Measurements from ENCODE around the gene RTTN.

Gene RTTN

DNA sequence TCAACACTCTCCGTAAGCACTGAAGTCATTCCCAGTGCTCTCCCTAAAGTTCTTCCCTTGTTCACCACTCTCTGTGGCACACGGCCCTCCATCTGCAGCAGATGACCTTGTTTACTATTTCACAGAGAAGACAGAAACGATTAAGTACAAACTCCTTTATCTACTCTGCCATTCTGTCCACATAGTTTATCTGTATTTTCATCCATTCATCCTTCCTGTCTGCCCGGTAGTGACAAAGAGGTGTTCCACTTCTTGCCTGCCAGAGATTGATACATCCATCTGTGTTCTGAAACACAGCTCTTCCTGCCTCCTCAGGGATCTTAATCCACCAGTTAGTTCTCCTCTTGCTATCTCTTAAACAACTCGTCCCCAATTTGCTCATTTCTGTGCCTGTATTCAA is 179.9 kb downstream of the RTTN start:
- TF ChIP-seq, protein P1, sequence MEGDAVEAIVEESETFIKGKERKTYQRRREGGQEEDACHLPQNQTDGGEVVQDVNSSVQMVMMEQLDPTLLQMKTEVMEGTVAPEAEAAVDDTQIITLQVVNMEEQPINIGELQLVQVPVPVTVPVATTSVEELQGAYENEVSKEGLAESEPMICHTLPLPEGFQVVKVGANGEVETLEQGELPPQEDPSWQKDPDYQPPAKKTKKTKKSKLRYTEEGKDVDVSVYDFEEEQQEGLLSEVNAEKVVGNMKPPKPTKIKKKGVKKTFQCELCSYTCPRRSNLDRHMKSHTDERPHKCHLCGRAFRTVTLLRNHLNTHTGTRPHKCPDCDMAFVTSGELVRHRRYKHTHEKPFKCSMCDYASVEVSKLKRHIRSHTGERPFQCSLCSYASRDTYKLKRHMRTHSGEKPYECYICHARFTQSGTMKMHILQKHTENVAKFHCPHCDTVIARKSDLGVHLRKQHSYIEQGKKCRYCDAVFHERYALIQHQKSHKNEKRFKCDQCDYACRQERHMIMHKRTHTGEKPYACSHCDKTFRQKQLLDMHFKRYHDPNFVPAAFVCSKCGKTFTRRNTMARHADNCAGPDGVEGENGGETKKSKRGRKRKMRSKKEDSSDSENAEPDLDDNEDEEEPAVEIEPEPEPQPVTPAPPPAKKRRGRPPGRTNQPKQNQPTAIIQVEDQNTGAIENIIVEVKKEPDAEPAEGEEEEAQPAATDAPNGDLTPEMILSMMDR (IDR thresholded peaks at IDR 0.05; ENCODE audit: control insufficient read depth, insufficient read depth, low read depth, low read length, missing control alignments) = no peak
- DNase-seq (ENCODE audit: low read depth) = no peak
- no peak overlapping the region for H3K4me3 ChIP-seq (ENCODE audit: control insufficient read depth, low read depth, low read length)

DNA sequence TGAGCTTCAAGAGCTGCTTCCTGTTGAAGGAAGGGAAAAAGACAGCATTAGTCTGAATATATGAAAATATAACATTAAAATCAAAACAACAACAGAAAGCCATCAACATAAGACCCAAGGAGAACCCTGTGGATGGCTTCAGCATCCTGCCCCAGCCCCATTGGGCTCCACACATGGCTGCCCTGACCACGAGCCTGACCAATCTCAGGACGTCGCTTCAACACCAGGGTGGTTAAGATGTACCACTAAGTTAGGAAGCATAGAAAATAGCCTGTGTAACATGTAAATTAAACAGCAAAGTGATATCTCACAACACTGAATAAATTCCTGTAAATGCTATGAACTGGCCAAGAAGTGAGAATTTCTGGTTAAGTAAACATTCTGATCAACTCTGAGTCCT is 180.7 kb downstream of the RTTN start:
- DNase-seq (ENCODE audit: low read depth) = no peak
- no peak overlapping the region for H3K4me3 ChIP-seq (ENCODE audit: control insufficient read depth, low read depth, low read length)
- TF ChIP-seq, protein P1 (IDR thresholded peaks at IDR 0.05; ENCODE audit: control insufficient read depth, insufficient read depth, low read depth, low read length, missing control alignments) = no peak

DNA sequence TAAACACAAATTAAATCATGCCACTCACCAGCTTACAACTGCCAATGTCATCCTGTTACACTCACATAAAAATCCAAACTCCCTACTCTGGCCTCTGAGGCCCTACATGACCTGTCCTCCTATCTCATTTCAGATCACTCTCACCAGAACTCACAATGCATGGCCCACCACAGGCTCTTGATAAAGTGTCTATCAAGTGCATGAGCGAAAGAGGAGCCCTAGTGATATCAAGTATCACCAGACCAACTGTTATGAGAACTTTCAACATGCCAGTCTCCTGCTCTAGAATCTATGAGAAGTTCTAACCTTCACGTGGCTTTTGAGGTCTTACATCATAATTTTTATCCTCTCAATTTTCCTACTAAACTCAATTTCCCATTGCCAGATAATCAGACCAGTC is 181.4 kb downstream of the RTTN start:
- TF ChIP-seq, protein P1 (IDR thresholded peaks at IDR 0.05; ENCODE audit: control insufficient read depth, insufficient read depth, low read depth, low read length, missing control alignments) = no peak
- H3K4me3 ChIP-seq (ENCODE audit: control insufficient read depth, low read depth, low read length) = no peak overlapping the region
- no peak for DNase-seq (ENCODE audit: low read depth)

DNA sequence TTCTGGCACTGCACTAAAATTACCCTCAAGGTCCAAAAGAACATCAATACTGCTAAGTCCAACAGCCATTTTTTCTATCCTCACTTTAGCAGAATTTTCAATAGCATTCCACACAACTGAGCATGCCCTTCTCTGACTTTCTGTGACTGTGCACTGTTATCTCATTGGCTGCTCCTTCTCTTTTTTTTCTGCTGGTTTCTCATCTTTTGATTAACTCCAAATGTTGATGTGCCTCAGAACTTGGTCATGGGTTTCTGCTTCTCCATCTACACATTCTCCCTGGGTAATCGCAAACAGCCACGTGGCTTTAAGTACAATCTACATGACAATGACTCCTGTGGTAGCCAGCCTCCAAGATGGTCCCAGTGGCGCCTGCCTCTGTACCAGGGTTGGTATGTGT is 182.9 kb downstream of the RTTN start:
- no peak overlapping the region for H3K4me3 ChIP-seq (ENCODE audit: control insufficient read depth, low read depth, low read length)
- DNase-seq (ENCODE audit: low read depth) = no peak
- TF ChIP-seq, protein P1 (IDR thresholded peaks at IDR 0.05; ENCODE audit: control insufficient read depth, insufficient read depth, low read depth, low read length, missing control alignments) = no peak

DNA sequence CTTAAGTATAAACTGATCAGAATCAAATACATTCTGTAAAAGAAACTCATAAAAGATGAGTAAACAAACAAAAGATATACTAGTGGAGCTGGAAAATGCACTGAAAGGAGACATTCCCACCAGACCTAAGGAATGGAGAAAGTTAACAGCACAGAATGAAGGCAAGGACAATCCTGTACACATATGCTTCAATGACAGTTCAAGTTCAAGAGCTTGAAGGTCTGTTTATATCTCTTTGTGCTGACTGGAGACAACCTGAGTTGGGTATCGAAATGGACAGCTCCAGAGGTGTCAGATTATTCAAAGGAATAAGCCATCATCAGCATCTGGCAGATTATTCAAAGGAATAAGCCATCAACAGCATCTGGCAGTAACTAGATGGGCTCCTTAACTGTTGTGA is 184.0 kb downstream of the RTTN start:
- DNase-seq (ENCODE audit: low read depth) = no peak
- no peak overlapping the region for H3K4me3 ChIP-seq (ENCODE audit: control insufficient read depth, low read depth, low read length)
- TF ChIP-seq, protein P1 (IDR thresholded peaks at IDR 0.05; ENCODE audit: control insufficient read depth, insufficient read depth, low read depth, low read length, missing control alignments) = no peak

DNA sequence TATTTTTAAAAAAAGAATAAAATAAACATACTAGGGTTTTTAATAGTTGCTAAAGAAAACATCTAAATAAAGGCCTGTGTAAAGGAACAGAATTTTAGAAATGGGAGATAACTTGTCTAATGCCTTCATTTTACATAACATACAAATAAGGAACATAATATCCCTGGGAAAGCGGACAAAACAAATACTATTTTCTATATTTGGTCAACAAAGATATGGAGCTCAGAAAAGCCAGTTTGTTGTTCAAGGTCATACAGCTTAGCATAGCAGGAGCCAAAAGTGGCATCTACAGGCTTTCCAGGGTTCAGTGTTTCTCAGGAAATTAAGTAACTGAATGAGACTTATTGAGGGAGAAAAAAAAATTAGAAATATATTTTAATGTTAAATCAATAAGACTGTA is 184.4 kb downstream of the RTTN start:
- TF ChIP-seq, protein P1 (IDR thresholded peaks at IDR 0.05; ENCODE audit: control insufficient read depth, insufficient read depth, low read depth, low read length, missing control alignments) = no peak
- no peak for DNase-seq (ENCODE audit: low read depth)
- no peak overlapping the region for H3K4me3 ChIP-seq (ENCODE audit: control insufficient read depth, low read depth, low read length)

DNA sequence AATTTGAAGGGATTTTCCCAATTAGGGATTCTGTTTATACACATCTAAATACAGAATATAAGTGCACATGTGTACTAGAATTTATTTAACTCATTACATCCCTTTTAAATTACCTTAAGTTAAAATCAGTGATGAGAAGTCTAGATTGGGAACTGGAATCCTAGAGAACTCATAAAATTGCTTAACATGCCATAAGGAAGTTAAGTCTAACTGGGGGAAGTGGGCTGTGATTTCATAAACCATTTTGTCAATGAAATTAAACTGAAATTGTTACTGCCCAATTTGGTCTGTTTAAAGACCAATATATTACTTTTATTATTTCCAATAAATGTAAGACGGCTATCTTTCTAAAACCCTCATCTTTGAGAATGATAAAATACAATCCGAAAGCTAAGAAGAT is 185.5 kb downstream of the RTTN start:
- no peak overlapping the region for H3K4me3 ChIP-seq (ENCODE audit: control insufficient read depth, low read depth, low read length)
- DNase-seq (ENCODE audit: low read depth) = no peak
- TF ChIP-seq, protein P1 (IDR thresholded peaks at IDR 0.05; ENCODE audit: control insufficient read depth, insufficient read depth, low read depth, low read length, missing control alignments) = no peak
